ENCODE measurements around the gene NRXN3.

DNA sequence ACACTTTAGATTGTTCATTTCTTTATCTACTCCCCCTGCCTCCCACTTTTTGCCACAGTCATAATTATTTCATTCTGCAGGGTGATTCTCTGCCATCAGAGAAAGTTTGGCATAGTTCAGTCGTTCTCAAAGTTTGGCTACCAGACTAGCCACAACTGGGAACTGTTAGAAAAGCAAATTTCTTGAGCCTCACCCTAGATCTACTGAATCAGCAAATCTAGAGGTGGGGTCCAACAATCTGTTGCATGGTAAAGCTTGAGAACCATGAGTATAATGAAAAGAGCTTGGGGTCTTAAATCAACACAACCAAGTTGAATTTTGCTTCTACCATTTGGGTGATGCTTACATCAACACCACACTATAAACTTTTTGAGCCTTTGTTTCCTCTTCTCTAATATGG lies 172.7 kb downstream of the NRXN3 start:
- TF ChIP-seq BCL11A (tag by site-specific recombination; IDR thresholded peaks at IDR 0.05; ENCODE audit: low read depth) (no peak), YY1 (tag by site-specific recombination; IDR thresholded peaks at IDR 0.05) (no peak), ZNF707 (tag by site-specific recombination; IDR thresholded peaks at IDR 0.05) (no peak), ZNF37A (tag by site-specific recombination; IDR thresholded peaks at IDR 0.05) (no peak), GLI4 (tag by site-specific recombination; IDR thresholded peaks at IDR 0.05) (no peak), ZNF660 (tag by site-specific recombination; IDR thresholded peaks at IDR 0.05) (no peak), SP2 (tag by site-specific recombination; IDR thresholded peaks at IDR 0.05) (no peak), HOXC10 (CRISPR knock-in tag; IDR thresholded peaks at IDR 0.05) (no peak), OSR2 (tag by site-specific recombination; IDR thresholded peaks at IDR 0.05) (no peak)
- TF ChIP-seq, protein P1, sequence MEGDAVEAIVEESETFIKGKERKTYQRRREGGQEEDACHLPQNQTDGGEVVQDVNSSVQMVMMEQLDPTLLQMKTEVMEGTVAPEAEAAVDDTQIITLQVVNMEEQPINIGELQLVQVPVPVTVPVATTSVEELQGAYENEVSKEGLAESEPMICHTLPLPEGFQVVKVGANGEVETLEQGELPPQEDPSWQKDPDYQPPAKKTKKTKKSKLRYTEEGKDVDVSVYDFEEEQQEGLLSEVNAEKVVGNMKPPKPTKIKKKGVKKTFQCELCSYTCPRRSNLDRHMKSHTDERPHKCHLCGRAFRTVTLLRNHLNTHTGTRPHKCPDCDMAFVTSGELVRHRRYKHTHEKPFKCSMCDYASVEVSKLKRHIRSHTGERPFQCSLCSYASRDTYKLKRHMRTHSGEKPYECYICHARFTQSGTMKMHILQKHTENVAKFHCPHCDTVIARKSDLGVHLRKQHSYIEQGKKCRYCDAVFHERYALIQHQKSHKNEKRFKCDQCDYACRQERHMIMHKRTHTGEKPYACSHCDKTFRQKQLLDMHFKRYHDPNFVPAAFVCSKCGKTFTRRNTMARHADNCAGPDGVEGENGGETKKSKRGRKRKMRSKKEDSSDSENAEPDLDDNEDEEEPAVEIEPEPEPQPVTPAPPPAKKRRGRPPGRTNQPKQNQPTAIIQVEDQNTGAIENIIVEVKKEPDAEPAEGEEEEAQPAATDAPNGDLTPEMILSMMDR (tag by site-specific recombination; IDR thresholded peaks at IDR 0.05) = no peak
- TF ChIP-seq, protein P2, sequence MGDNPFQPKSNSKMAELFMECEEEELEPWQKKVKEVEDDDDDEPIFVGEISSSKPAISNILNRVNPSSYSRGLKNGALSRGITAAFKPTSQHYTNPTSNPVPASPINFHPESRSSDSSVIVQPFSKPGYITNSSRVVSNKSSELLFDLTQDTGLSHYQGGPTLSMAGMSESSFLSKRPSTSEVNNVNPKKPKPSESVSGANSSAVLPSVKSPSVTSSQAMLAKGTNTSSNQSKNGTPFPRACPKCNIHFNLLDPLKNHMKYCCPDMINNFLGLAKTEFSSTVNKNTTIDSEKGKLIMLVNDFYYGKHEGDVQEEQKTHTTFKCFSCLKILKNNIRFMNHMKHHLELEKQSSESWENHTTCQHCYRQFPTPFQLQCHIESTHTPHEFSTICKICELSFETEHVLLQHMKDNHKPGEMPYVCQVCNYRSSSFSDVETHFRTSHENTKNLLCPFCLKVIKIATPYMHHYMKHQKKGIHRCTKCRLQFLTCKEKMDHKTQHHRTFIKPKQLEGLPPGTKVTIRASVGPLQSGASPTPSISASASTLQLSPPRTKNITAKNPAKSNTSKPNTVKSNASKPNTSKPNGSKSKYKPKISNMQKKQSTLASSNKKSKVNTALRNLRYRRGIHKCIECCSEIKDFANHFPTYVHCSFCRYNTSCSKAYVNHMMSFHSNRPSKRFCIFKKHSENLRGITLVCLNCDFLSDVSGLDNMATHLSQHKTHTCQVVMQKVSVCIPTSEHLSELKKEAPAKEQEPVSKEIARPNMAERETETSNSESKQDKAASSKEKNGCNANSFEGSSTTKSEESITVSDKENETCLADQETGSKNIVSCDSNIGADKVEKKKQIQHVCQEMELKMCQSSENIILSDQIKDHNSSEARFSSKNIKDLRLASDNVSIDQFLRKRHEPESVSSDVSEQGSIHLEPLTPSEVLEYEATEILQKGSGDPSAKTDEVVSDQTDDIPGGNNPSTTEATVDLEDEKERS (tag by site-specific recombination; IDR thresholded peaks at IDR 0.05) = no peak
